CD8-positive, alpha-beta memory T cell (primary cell): Measurements from ENCODE around the gene KIF11. TPM values are rescaled to one million over a fixed set of nuclear protein-coding genes. Genes with fewer than 3 reads are reported as not detected.
"Not testable (repeated sequence)": the region's sequence is repeated elsewhere in the genome, so short reads cannot be mapped to it uniquely, and the experiment has no call there.

Experiments
- CTCF ChIA-PET: fragments of 350-600 bp; sonication (Branson Sonifier 250); formaldehyde crosslinking; loops from one replicate; lab custom pipeline; 2021; ENCODE audit warnings: antibody characterized with exemption; lab: Charles Lee
- POLR2A ChIA-PET: fragments of 350-600 bp; sonication (Branson Sonifier 250); formaldehyde crosslinking; loops from one replicate; lab custom pipeline; 2021; ENCODE audit warnings: antibody characterized with exemption; lab: Charles Lee
- DNase-seq, 5 donors: peaks; one replicate each; pipeline versions ENCODE4 v3.0.0 to v3.0.0-alpha.2; 2020 to 2022; ENCODE audit warnings: mixed read lengths in 1 of 5
- H3K27ac ChIP-seq: one replicate; pipeline ENCODE4 v1.7.0; 2013; ENCODE audit warnings: low read depth, mild to moderate bottlenecking, low read length, moderate library complexity
- H3K27me3 ChIP-seq: 2 replicates; pipeline ENCODE4 v1.7.0; 2013; ENCODE audit warnings: low read length, mild to moderate bottlenecking; ENCODE audit not compliant: insufficient read depth, poor library complexity, severe bottlenecking
- H3K36me3 ChIP-seq: 2 replicates; pipeline ENCODE4 v1.7.0; 2013; ENCODE audit warnings: mild to moderate bottlenecking, low read length, moderate library complexity; ENCODE audit not compliant: insufficient read depth
- H3K4me1 ChIP-seq: 2 replicates; pipeline ENCODE4 v1.7.0; 2013; ENCODE audit warnings: mild to moderate bottlenecking, low read length, moderate library complexity; ENCODE audit not compliant: insufficient read depth
- H3K4me3 ChIP-seq: 2 replicates; pipeline ENCODE4 v1.7.0; 2013; ENCODE audit warnings: mild to moderate bottlenecking, low read length
- H3K9me3 ChIP-seq: 2 replicates; pipeline ENCODE4 v1.7.0; 2013; ENCODE audit warnings: mild to moderate bottlenecking, low read length
- H3K27ac Mint-ChIP-seq, 8 donors: one replicate each; pipeline ENCODE4 v1.8.0; 2020 to 2021; ENCODE audit warnings: mixed read lengths in 8 of 8, mild to moderate bottlenecking in 6 of 8, inconsistent platforms in 3 of 8, moderate library complexity in 3 of 8
- H3K27me3 Mint-ChIP-seq, 2 donors: one replicate each; pipeline ENCODE4 v1.8.0; 2020 to 2021; ENCODE audit warnings: mixed read lengths in 2 of 2, mild to moderate bottlenecking in 1 of 2, moderate library complexity in 1 of 2
- H3K36me3 Mint-ChIP-seq, 3 donors: one replicate each; pipeline ENCODE4 v1.8.0; 2020 to 2021; ENCODE audit warnings: mixed read lengths in 3 of 3, inconsistent platforms in 1 of 3, mild to moderate bottlenecking in 1 of 3
- H3K4me1 Mint-ChIP-seq, 3 donors: one replicate each; pipeline ENCODE4 v1.8.0; 2020 to 2021; ENCODE audit warnings: mixed read lengths in 3 of 3, inconsistent platforms in 1 of 3, mild to moderate bottlenecking in 1 of 3
- H3K4me3 Mint-ChIP-seq, 7 donors: one replicate each; pipeline ENCODE4 v1.8.0; 2020 to 2021; ENCODE audit warnings: mixed read lengths in 7 of 7, mild to moderate bottlenecking in 6 of 7, moderate library complexity in 4 of 7, inconsistent platforms in 2 of 7
- H3K9me3 Mint-ChIP-seq, 5 donors: one replicate each; pipeline ENCODE4 v1.8.0; 2020 to 2022; ENCODE audit warnings: mixed read lengths in 5 of 5, mild to moderate bottlenecking in 3 of 5, moderate library complexity in 2 of 5, inconsistent platforms in 1 of 5
- polyA plus RNA-seq: library from polyadenylated mRNA; unstranded; fragments of 300-500 nt; fragmentation: Illumina TruSeq; gene quantifications from one replicate; pipeline ENCODE4 v1.2.3, GENCODE V29; 2021
- total RNA-seq, 2 experiments: library from RNA; stranded (reverse); gene quantifications; one replicate each; pipeline ENCODE4 v1.2.3, GENCODE V29; 2021

Gene KIF11
- total and polyA plus RNA-seq, 3 experiments from 2014 or later: 1.0 to 37.1 (median 36.2) TPM

DNA sequence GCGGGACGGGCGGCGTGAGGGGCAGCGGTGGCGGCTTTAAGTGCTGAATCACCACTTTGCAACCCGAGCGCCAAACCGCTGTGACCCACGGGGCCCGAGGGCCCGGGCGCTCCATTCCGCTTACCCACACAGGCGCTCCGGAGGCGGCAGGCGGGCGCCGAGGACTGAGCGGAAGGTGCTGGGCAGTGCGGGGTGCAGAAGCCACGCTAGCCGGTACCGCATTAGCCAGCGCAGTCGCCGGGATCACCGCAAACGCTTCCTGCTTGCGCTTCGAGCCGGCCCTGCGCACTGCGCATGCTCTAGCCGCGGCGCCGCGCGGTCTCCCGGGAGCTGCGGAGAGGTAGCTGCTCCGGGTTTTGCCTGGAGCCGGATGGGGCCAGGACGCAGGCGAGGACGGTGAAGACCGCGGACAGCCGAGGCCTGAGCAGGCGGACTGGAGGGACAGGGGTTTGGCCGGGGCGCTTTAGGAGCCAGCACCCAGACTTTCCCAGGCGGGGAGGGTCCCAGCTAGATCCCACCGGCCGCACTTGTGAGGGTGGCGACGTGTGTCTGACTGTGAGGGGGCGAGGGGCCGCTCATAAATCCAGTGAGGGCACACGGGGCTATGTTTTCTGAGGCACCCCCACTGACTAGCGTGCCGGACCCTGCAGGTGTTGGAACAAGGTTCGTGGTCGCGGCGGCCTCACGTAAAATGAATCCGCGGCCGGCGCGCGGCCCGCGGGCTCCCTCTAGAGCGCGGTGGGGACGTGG lies 19.0 kb upstream of the KIF11 start, which contains the start of gene IDE:
Gene IDE (minus strand): TSS at position 296 of the 750 bp plus-strand sequence. CDS start 74 bp downstream, at position 222.
- Histone ChIP-seq H3K4me3 (peak within 1 kb of the TSS; percentile 96), H3K27ac (peak within 1 kb of the TSS; percentile 90), H3K36me3 (peaks cover 3% of the 10 kb centered on the region), H3K27me3 (no peaks in the 10 kb centered on the region), H3K4me1 (peaks cover 9% of the 10 kb centered on the region), H3K9me3 (no peaks in the 10 kb centered on the region)
- no peaks in the 10 kb centered on the region for H3K27me3 Mint-ChIP-seq
- peak within 1 kb of the TSS; percentile 80 to 96 (median 92) for H3K27ac Mint-ChIP-seq
- peak; percentile 69 to 87 (median 77) for DNase-seq
- POLR2A ChIA-PET: interaction anchor here (3.0 to 3.3 kb wide), 2 partner anchors 17 to 57 kb away, joined by 10 to 46 read pairs; partner anchors contain the start of gene KIF11
- no peaks in the 10 kb centered on the region for H3K9me3 Mint-ChIP-seq
- H3K4me1 Mint-ChIP-seq: peaks cover 34 to 43% (median 42%) of the 10 kb centered on the region in 3 donors
- H3K4me3 Mint-ChIP-seq: peak within 1 kb of the TSS; percentile 69 to 95 (median 90)
- CTCF ChIA-PET: interaction anchor here (0.7 to 7.8 kb wide), 22 partner anchors 11 to 268 kb away, joined by 3 to 84 read pairs (median 4); partner anchors contain the start of gene KIF11
- peaks cover 0 to 14% (median 2%) of the 10 kb centered on the region in 3 donors for H3K36me3 Mint-ChIP-seq

DNA sequence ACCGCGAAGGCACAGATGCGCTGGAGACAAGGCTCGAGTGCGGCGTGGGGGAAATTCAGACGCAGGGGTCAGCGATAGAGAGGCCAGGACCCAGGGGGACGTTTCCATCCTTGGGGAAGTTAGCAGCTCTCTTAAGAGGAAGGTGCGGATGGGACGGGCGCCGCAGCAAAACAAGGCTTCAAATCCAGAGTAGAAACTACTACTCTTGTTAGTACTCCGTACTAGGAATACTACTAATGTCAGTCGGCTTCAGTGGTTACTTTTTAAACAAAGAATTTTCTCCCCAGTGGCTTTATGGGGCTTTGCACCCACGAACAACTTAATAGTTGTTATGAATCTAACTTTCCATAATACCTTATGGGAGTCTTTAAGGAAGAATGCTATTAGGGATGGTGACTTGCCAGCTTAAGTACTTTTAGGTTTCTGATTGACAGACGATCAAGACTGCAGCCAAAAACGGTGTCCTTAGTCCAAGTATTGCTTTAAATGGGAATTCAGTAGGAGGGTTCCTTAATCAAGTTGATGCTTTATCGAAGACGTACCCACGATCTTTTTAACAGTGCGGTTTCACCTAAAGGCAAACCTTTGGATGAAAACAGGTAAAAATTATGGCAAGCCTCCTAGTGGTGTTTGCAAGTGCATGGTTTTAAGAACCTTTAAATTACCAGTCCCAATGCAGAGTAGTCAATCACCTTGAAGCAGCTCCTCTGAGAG lies 18.2 kb upstream of the KIF11 start:
- peaks cover 9% of the 10 kb centered on the region for H3K4me1 ChIP-seq

DNA sequence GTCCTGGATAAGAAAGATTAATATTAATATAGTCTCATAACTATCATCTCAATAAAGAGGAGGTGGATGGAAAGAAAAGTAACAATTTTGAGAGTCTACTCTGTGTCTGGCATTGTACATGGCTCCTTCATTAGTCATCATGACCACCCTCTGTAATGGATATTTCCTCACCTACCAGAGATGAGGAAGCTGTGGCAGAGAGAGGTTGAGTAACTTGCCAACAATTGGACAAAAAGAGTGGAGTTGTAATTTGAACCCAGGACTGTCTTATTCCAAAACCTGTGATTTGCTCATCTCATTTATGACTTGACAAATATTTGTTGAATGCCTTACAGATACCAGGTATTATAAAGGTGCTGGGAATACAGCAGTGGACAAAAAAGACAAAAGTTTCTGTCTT lies 17.0 kb upstream of the KIF11 start:
- H3K4me1 Mint-ChIP-seq: peaks cover 27 to 30% (median 29%) of the 10 kb centered on the region in 3 donors
- peak overlapping the region in 2 of 7 donors; percentile 18 to 23 for H3K4me3 Mint-ChIP-seq
- Histone ChIP-seq H3K4me3 (no peak overlapping the region), H3K36me3 (no peaks in the 10 kb centered on the region), H3K27ac (no peak overlapping the region), H3K9me3 (no peaks in the 10 kb centered on the region), H3K4me1 (peaks cover 9% of the 10 kb centered on the region), H3K27me3 (no peaks in the 10 kb centered on the region)
- no peaks in the 10 kb centered on the region for H3K27me3 Mint-ChIP-seq
- H3K27ac Mint-ChIP-seq: peak overlapping the region in 1 of 8 donors; percentile 80
- H3K36me3 Mint-ChIP-seq: peaks cover 0 to 6% (median 0%) of the 10 kb centered on the region in 3 donors
- no peaks in the 10 kb centered on the region for H3K9me3 Mint-ChIP-seq
- ChIA-PET CTCF (interaction anchor here (0.7 to 7.8 kb wide), 3 partner anchors 15 to 491 kb away, joined by 3 to 84 read pairs (median 47); partner anchors contain the start of gene KIF11), POLR2A (interaction anchor here (0.7 kb wide), 1 partner anchor 1677 kb away, joined by 3 read pairs; no protein-coding TSS in a partner anchor)
- DNase-seq: no peak

More for the DNA sequence above, 18.2 kb upstream of the KIF11 start:
- DNase-seq: peak in 1 of 5 donors; percentile 28
- Histone ChIP-seq H3K27me3 (no peaks in the 10 kb centered on the region), H3K9me3 (no peaks in the 10 kb centered on the region), H3K27ac (peak overlapping the region; percentile 90), H3K4me3 (peak overlapping the region; percentile 96), H3K36me3 (no peaks in the 10 kb centered on the region)
- Mint-ChIP-seq H3K27me3 (no peaks in the 10 kb centered on the region), H3K27ac (peak overlapping the region; percentile 80 to 96 (median 92)), H3K4me1 (peaks cover 30 to 37% (median 36%) of the 10 kb centered on the region in 3 donors), H3K4me3 (peak overlapping the region; percentile 69 to 95 (median 90)), H3K36me3 (peaks cover 0 to 9% (median 0%) of the 10 kb centered on the region in 3 donors), H3K9me3 (no peaks in the 10 kb centered on the region)
- ChIA-PET CTCF (interaction anchor here (0.7 to 7.8 kb wide), 22 partner anchors 10 to 268 kb away, joined by 3 to 84 read pairs (median 4); partner anchors contain the start of gene KIF11), POLR2A (interaction anchor here (3.0 to 3.3 kb wide), 2 partner anchors 17 to 58 kb away, joined by 10 to 46 read pairs; partner anchors contain the start of gene KIF11)

DNA sequence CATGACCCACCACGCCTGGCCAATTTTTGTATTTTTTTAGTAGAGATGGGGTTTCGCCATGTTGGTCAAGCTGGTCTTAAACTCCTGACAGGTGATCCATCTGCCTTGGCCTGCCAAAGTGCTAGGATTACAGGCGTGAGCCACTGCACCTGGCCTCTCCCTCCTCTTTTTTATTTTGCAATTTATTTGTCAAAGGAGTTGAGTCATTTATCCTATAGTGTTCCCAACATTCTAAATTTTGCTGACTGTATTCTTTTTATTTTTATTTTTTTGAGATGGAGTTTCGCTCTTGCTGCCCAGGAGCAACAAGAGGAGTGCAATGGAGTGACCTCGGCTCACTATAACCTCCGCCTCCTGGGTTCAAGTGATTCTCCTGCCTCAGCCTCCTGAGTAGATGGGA lies 10.6 kb upstream of the KIF11 start:
- DNase-seq, H3K9me3 Mint-ChIP-seq, H3K4me3 Mint-ChIP-seq, H3K27me3 Mint-ChIP-seq, H3K27ac ChIP-seq, H3K4me1 Mint-ChIP-seq, H3K36me3 Mint-ChIP-seq, H3K4me1 ChIP-seq, H3K9me3 ChIP-seq, POLR2A ChIA-PET, H3K27me3 ChIP-seq, H3K36me3 ChIP-seq, H3K4me3 ChIP-seq, CTCF ChIA-PET: not testable (repeated sequence)
- peak overlapping the region in 1 of 8 donors; percentile 54 for H3K27ac Mint-ChIP-seq

DNA sequence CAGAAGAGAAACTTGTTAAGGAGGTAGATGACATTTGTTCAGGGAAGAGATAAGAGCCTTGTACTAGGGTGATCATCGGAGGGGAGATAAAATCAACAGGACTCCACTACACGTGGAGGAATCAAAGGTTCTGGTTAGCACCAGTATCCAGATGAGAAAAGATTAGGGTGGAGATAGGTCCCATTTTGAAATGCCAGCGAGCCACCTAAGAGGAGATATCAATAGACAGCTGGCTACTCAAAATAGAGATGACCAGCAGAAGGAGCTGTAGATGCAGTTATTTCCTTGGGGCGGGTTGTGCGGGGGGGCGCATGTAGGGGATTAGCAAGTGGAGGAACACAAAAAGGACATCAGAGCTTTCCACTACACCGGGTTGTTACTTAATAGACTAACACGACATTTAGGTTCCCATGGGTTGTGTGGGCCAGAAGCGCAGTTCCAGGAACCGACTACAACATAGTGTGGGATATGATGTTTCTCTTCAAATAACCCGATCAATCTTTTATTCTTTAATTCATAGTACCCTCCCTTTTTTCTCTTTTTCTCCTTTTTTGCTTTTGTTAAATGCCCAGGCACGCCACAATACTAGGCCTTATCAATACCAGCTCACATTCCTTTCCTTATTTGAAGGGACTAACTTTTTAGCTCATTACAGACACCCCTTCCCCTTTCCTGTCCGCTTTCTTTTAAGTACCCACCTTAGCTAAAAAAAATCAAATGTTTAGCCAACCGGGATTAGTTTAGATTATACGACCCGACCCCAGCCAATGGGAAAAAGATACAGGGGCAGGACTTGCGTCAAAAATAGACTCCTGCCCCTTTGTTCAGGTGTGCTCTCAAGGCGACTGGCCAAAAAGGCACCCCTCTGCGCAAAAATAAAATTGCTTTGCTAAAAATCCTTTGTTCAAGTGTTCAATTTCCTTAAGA lies 2.0 kb upstream of the KIF11 start:
- POLR2A ChIA-PET: interaction anchor here (0.6 to 3.4 kb wide), 9 partner anchors 12 to 1177 kb away, joined by 3 to 46 read pairs (median 4); partner anchors contain the start of genes CPEB3, EXOC6, IDE and MARCHF5

DNA sequence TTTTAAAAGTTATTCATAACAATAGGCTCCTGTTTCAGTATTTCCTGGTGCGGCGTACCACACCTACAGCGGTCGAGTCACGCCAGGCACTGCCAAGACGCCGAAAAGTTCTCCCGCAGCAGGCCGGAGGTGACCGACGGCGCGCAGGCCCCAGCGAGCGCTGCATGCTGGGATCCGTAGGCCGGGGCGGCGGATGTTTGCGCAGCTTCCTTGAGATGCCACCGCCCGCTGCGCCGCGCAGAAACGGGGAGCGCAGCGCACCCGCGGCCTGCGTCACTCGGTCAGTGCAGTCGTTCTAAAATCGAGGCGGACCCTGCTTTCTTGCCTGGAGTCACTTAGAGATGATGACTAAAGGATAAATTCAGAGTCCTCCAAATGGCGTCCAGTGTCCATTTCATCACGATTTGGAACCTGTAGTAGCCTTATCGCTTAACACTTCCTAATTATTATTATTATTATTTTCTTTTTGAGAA lies 1.3 kb upstream of the KIF11 start:
- Mint-ChIP-seq H3K36me3 (peaks cover 0 to 10% (median 0%) of the 10 kb centered on the region in 3 donors), H3K27me3 (no peaks in the 10 kb centered on the region), H3K9me3 (no peaks in the 10 kb centered on the region), H3K27ac (peak overlapping the region; percentile 97 to 100 (median 99)), H3K4me3 (peak overlapping the region; percentile 96 to 99 (median 97)), H3K4me1 (peaks cover 36 to 53% (median 47%) of the 10 kb centered on the region in 3 donors)
- peak; percentile 84 to 94 (median 90) for DNase-seq
- ChIA-PET CTCF (interaction anchor here (0.9 to 3.5 kb wide), 3 partner anchors 11 to 107 kb away, joined by 3 to 47 read pairs (median 3); partner anchors contain the start of gene IDE), POLR2A (interaction anchor here (0.6 to 3.4 kb wide), 7 partner anchors 18 to 709 kb away, joined by 3 to 46 read pairs (median 7); partner anchors contain the start of genes CPEB3, EXOC6, IDE and MARCHF5)
- Histone ChIP-seq H3K27ac (peak overlapping the region; percentile 87), H3K4me1 (peaks cover 13% of the 10 kb centered on the region), H3K9me3 (no peaks in the 10 kb centered on the region), H3K36me3 (no peaks in the 10 kb centered on the region), H3K27me3 (no peaks in the 10 kb centered on the region), H3K4me3 (peak overlapping the region; percentile 61)

More for the DNA sequence above, 2.0 kb upstream of the KIF11 start:
- peaks cover 0 to 10% (median 0%) of the 10 kb centered on the region in 3 donors for H3K36me3 Mint-ChIP-seq
- H3K9me3 Mint-ChIP-seq: no peaks in the 10 kb centered on the region
- H3K27ac ChIP-seq: peak overlapping the region; percentile 87
- H3K4me1 Mint-ChIP-seq: peaks cover 33 to 48% (median 43%) of the 10 kb centered on the region in 3 donors
- CTCF ChIA-PET: interaction anchor here (0.7 to 3.5 kb wide), 4 partner anchors 9 to 108 kb away, joined by 3 to 47 read pairs (median 3); partner anchors contain the start of gene IDE
- no peaks in the 10 kb centered on the region for H3K36me3 ChIP-seq
- H3K4me3 ChIP-seq: peak overlapping the region; percentile 61
- no peaks in the 10 kb centered on the region for H3K27me3 Mint-ChIP-seq
- no peaks in the 10 kb centered on the region for H3K27me3 ChIP-seq
- H3K4me3 Mint-ChIP-seq: peak overlapping the region; percentile 96 to 99 (median 97)
- DNase-seq: no peak
- H3K27ac Mint-ChIP-seq: peak overlapping the region; percentile 97 to 100 (median 99)
- peaks cover 13% of the 10 kb centered on the region for H3K4me1 ChIP-seq
- H3K9me3 ChIP-seq: no peaks in the 10 kb centered on the region
